ENCODE results near the gene ERP44. TPM values are rescaled to one million over a fixed set of nuclear protein-coding genes. Genes with fewer than 3 reads are reported as not detected.

The ERP44 gene
- total RNA-seq, 1 experiment from 2014 or later = 14.8 TPM

GRCh38 chr9:99947395-99947794 lies 151.4 kb downstream of the ERP44 start:
- Histone ChIP-seq H3K4me3 (ENCODE audit: insufficient read depth, low read depth, low read length) (no peak overlapping the region), H3K27me3 (ENCODE audit: control insufficient read depth, insufficient read depth, low read length) (no peaks in the 10 kb centered on the region), H3K36me3 (replicated peaks; ENCODE audit: control insufficient read depth, insufficient read depth, low read length) (no peaks in the 10 kb centered on the region)
- DNase-seq = peak; percentile 3

GRCh38 chr9:99936947-99937587 lies 161.7 kb downstream of the ERP44 start:
- Histone ChIP-seq H3K4me3 (ENCODE audit: insufficient read depth, low read depth, low read length) (no peak overlapping the region), H3K36me3 (replicated peaks; ENCODE audit: control insufficient read depth, insufficient read depth, low read length) (no peaks in the 10 kb centered on the region), H3K27me3 (ENCODE audit: control insufficient read depth, insufficient read depth, low read length) (no peaks in the 10 kb centered on the region)
- DNase-seq = no peak

GRCh38 chr9:99931155-99931840 lies 167.5 kb downstream of the ERP44 start:
- H3K27me3 ChIP-seq (ENCODE audit: control insufficient read depth, insufficient read depth, low read length) = no peaks in the 10 kb centered on the region
- no peaks in the 10 kb centered on the region for H3K36me3 ChIP-seq (replicated peaks; ENCODE audit: control insufficient read depth, insufficient read depth, low read length)
- no peak for DNase-seq
- no peak overlapping the region for H3K4me3 ChIP-seq (ENCODE audit: insufficient read depth, low read depth, low read length)

GRCh38 chr9:99929652-99930051 lies 169.1 kb downstream of the ERP44 start:
- Histone ChIP-seq H3K36me3 (replicated peaks; ENCODE audit: control insufficient read depth, insufficient read depth, low read length) (no peaks in the 10 kb centered on the region), H3K4me3 (ENCODE audit: insufficient read depth, low read depth, low read length) (no peak overlapping the region), H3K27me3 (ENCODE audit: control insufficient read depth, insufficient read depth, low read length) (no peaks in the 10 kb centered on the region)
- no peak for DNase-seq

Other genes with a start within 250 kb of the ERP44 start
- gene STX17, start 192.3 kb downstream of the ERP44 start, total RNA-seq (2014; rRNA removed; shearing (Covaris generic)) = 9.3 and 14.8 TPM in 2 replicates
- 9.4 and 13.3 TPM in 2 replicates for gene INVS, start 243 bp upstream of the ERP44 start, total RNA-seq (2014; rRNA removed; shearing (Covaris generic))